ENCODE data around the gene PVALB. TPM values are rescaled to one million over a fixed set of nuclear protein-coding genes. Genes with fewer than 3 reads are reported as not detected.

The PVALB gene
- total RNA-seq, 2 donors from 2014 or later: not detected

DNA sequence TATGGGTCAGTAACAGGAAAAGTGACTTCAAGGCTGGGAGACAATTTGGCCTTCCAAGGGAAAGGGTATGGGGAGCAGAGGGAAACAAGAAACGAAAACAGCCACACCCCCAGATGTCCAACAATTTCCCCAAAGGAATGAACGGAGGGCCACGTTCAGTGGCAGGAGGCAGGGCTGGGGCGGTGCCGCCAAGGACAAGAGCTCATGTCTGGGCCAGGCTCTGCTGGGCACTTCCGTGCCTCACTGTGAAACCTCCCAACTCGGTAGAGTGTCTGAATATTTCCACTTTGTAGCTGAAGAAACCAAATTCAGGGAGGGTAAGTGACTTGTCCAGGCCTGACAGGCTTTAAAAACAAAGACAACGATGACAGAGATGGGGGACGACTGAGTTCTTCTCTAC lies 52.8 kb downstream of the PVALB start:
- H3K4me3 ChIP-seq: no peak overlapping the region
- no peaks in the 10 kb centered on the region for H3K9me3 ChIP-seq
- H3K27me3 ChIP-seq: no peaks in the 10 kb centered on the region
- no peak overlapping the region for H3K9ac ChIP-seq (ENCODE audit: low read depth in 2 of 2, low read length in 2 of 2)
- H3K27ac ChIP-seq: no peak overlapping the region
- TF ChIP-seq, protein P1, sequence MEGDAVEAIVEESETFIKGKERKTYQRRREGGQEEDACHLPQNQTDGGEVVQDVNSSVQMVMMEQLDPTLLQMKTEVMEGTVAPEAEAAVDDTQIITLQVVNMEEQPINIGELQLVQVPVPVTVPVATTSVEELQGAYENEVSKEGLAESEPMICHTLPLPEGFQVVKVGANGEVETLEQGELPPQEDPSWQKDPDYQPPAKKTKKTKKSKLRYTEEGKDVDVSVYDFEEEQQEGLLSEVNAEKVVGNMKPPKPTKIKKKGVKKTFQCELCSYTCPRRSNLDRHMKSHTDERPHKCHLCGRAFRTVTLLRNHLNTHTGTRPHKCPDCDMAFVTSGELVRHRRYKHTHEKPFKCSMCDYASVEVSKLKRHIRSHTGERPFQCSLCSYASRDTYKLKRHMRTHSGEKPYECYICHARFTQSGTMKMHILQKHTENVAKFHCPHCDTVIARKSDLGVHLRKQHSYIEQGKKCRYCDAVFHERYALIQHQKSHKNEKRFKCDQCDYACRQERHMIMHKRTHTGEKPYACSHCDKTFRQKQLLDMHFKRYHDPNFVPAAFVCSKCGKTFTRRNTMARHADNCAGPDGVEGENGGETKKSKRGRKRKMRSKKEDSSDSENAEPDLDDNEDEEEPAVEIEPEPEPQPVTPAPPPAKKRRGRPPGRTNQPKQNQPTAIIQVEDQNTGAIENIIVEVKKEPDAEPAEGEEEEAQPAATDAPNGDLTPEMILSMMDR (IDR thresholded peaks at IDR 0.05): no peak
- intact Hi-C loops (cut with DNase I): loop anchor here (10.0 kb wide), 1 partner anchor 219 kb away; no protein-coding TSS in a partner anchor
- H3K36me3 ChIP-seq: no peaks in the 10 kb centered on the region
- no peak for DNase-seq
- H3K4me1 ChIP-seq: no peaks in the 10 kb centered on the region

DNA sequence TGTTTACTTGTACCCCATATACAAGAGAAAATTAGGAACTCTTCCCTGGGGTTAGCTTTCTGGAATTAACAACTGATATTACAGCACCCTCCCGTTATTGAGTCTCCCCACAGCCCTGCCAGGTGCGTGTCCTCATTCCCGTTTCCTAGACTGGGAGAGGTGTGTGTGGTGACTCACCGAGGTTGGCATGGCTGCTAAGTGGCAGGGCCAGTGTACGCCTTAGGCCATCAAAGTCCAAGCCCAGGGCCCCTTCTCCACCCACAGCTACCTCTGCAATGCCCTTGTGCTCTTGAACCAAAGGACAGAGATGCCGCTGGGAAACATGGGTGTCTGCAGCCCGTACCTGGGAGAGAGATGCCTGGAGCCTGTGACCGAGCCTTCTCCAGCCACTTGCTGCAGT lies 53.3 kb downstream of the PVALB start:
- Histone ChIP-seq H3K36me3 (no peaks in the 10 kb centered on the region), H3K27me3 (no peaks in the 10 kb centered on the region), H3K9me3 (no peaks in the 10 kb centered on the region), H3K4me3 (no peak overlapping the region), H3K27ac (no peak overlapping the region), H3K9ac (ENCODE audit: low read depth in 2 of 2, low read length in 2 of 2) (no peak overlapping the region), H3K4me1 (no peaks in the 10 kb centered on the region)
- intact Hi-C loops (cut with DNase I): loop anchor here (10.0 kb wide), 1 partner anchor 219 kb away; no protein-coding TSS in a partner anchor
- TF ChIP-seq, protein P1 (IDR thresholded peaks at IDR 0.05): no peak
- no peak for DNase-seq

DNA sequence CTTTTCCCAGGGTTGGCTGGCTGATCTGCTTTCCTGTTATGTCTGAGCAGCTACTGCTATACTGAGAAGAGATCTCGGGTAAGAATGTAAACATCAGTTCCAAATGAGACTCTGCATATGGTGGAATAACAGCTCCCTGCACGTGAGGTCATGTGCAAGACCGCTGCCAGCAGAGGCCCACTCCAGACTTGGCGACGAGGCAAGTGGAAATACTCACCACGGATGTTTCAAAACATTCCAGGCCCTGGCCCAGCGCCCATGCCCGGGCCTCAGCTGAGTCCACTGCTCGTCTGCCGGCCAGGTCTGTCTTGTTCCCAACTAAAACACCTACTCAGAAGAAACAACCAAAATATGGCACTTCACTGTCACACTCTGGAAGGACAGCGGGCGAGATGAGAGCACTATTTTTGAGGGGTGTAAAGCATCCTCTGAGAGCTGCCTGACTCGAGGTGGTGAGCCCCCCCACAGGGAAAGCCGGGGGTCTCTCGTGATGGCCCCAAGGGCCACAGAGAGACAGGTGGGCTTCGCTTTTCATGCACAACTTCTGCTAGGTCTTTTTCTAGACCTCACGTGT lies 54.1 kb downstream of the PVALB start:
- no peaks in the 10 kb centered on the region for H3K36me3 ChIP-seq
- TF ChIP-seq, protein P1 (IDR thresholded peaks at IDR 0.05): no peak
- H3K9me3 ChIP-seq: no peaks in the 10 kb centered on the region
- no peaks in the 10 kb centered on the region for H3K27me3 ChIP-seq
- no peaks in the 10 kb centered on the region for H3K4me1 ChIP-seq
- H3K4me3 ChIP-seq: no peak overlapping the region
- no peak overlapping the region for H3K9ac ChIP-seq (ENCODE audit: low read depth in 2 of 2, low read length in 2 of 2)
- H3K27ac ChIP-seq: no peak overlapping the region
- no peak for DNase-seq
- intact Hi-C loops (cut with DNase I): loop anchor here (10.0 kb wide), 1 partner anchor 218 kb away; no protein-coding TSS in a partner anchor

DNA sequence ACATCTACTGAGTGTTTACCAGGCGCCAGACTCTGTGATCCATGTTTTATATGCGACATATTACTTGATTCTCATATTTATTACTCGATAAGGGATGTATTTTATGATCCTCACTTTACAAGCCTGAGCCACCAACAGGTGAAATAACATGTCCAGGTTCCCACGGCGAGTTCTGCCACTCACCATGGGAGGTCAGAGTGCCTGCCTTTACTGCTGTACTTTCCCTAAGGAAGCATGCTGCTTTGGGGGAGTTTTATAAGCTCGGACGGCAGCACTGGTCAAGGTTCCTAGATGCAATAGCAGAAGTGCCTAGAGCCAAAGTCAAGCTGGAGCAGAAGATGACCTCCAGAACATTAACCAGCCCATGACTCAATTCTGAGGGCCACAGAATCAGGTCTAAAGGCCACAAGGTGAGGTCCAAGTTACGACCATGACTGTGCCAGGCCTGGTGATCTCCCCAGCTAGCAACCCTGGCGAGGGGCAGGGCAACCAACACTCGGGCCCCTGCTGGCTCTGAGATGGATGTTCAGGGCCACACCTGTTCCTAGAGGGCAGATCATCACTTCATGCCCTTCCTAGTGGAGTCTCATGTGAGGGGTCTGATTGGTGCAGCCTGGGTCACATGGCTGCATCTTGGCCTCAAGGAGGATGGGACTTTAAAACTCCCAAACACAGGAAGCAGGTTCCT lies 55.1 kb downstream of the PVALB start:
- no peaks in the 10 kb centered on the region for H3K27me3 ChIP-seq
- intact Hi-C loops (cut with DNase I): loop anchor here (10.0 kb wide), 1 partner anchor 217 kb away; no protein-coding TSS in a partner anchor
- no peak for DNase-seq

DNA sequence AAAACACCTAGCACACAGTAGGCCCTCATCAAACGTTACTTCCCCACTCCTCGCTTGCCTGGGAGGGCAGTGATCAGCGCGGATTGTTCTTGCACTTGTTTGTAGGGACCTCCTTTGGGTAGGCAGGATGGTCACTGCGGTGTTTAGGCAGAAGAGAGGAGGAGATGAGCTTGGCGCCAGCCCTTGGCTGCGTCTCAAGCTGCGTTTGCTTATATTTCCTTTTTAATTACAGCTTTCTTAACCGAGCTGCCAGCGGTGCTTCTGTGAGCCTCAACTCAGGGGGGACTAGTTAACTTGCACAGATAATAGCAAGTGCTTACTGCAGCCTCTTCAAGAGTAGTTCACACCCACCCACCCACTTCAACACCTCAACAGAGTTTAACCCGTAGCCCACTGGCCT lies 56.0 kb downstream of the PVALB start:
- TF ChIP-seq, protein P1 (IDR thresholded peaks at IDR 0.05): no peak
- Histone ChIP-seq H3K27ac (no peak overlapping the region), H3K27me3 (no peaks in the 10 kb centered on the region), H3K9ac (ENCODE audit: low read depth in 2 of 2, low read length in 2 of 2) (no peak overlapping the region), H3K4me1 (no peaks in the 10 kb centered on the region), H3K9me3 (no peaks in the 10 kb centered on the region), H3K4me3 (no peak overlapping the region), H3K36me3 (no peaks in the 10 kb centered on the region)
- DNase-seq: no peak
- intact Hi-C loops (cut with DNase I): loop anchor here (10.0 kb wide), 1 partner anchor 216 kb away; no protein-coding TSS in a partner anchor

More for the DNA sequence above, 55.1 kb downstream of the PVALB start:
- Histone ChIP-seq H3K9me3 (no peaks in the 10 kb centered on the region), H3K27ac (no peak overlapping the region), H3K4me3 (no peak overlapping the region), H3K9ac (ENCODE audit: low read depth in 2 of 2, low read length in 2 of 2) (no peak overlapping the region), H3K36me3 (no peaks in the 10 kb centered on the region), H3K4me1 (no peaks in the 10 kb centered on the region)
- TF ChIP-seq, protein P1 (IDR thresholded peaks at IDR 0.05): no peak

Data from colonic mucosa (tissue), 4 donors.